Tibial nerve (tissue), 4 donors: ENCODE measurements around the gene SLC25A22. TPM values are rescaled to one million over a fixed set of nuclear protein-coding genes. Genes with fewer than 3 reads are reported as not detected.

Source experiments
- DNase-seq, 2 donors: peaks; one replicate each; pipeline ENCODE4 v3.0.0-alpha.2; 2019; ENCODE audit warnings: low spot score in 2 of 2
- H3K27ac ChIP-seq, 4 donors: fragments of 200-600 bp; sonication (generic) in 3 of 4; one replicate each; pipeline ENCODE4 v1.5.1; 2017 to 2019; ENCODE audit warnings: mild to moderate bottlenecking in 1 of 4
- H3K27me3 ChIP-seq, 2 donors: fragments of 200-600 bp; sonication (generic) in 1 of 2; one replicate each; pipeline versions ENCODE4 v1.5.1 to v1.6.0; 2017 to 2019
- H3K36me3 ChIP-seq, 3 donors: fragments of 200-600 bp; sonication (generic); one replicate each; pipeline ENCODE4 v1.5.1; 2018 to 2019
- H3K4me1 ChIP-seq, 4 donors: fragments of 200-600 bp; sonication (generic) in 3 of 4; one replicate each; pipeline ENCODE4 v1.5.1; 2017 to 2019
- H3K4me3 ChIP-seq, 4 donors: fragments of 200-600 bp; sonication (generic) in 3 of 4; one replicate each; pipeline ENCODE4 v1.5.1; 2017 to 2019; ENCODE audit warnings: mild to moderate bottlenecking in 1 of 4, moderate library complexity in 1 of 4
- H3K9me3 ChIP-seq, 4 donors: fragments of 200-600 bp; sonication (generic) in 3 of 4; one replicate each; pipeline ENCODE4 v1.5.1; 2017 to 2019
- CTCF ChIP-seq, 5 experiments: fragments of 200-600 bp in 3 of 5; fragments of 450-650 bp in 2 of 5; sonication (generic) in 3 of 5; IDR thresholded peaks; one replicate each; pipeline ENCODE4 v1.5.1; 2016 to 2019; ENCODE audit warnings: antibody characterized with exemption in 5 of 5, mild to moderate bottlenecking in 3 of 5, moderate library complexity in 2 of 5
- EP300 ChIP-seq, 2 donors: sonication (generic); formaldehyde crosslinking; IDR thresholded peaks; one replicate each; pipeline ENCODE4 v1.6.1; 2017; ENCODE audit warnings: antibody characterized with exemption in 2 of 2, mild to moderate bottlenecking in 1 of 2
- POLR2A ChIP-seq, 2 donors: fragments of 450-650 bp; IDR thresholded peaks; one replicate each; pipeline ENCODE4 v1.6.1; 2017; ENCODE audit warnings: antibody characterized with exemption in 2 of 2, mild to moderate bottlenecking in 2 of 2, moderate library complexity in 2 of 2
- WGBS, 2 donors: methylation state at CpG; one replicate each; pipeline ENCODE4 v1.1.5; 2018; 5-methylcytosine and 5-hydroxymethylcytosine counted together
- total RNA-seq, 4 donors: library from RNA; depleted of rRNA; stranded (reverse); fragments of >200 nt; gene quantifications; one replicate each; pipeline ENCODE4 v1.1.0, GENCODE V29; 2016

SLC25A22 gene
- total RNA-seq, 4 donors from 2014 or later: 8.0 to 17.5 (median 10.0) TPM

GRCh38 chr11:825366-826226 lies 27.5 kb upstream of the SLC25A22 start:
- Histone ChIP-seq H3K9me3 (no peaks in the 10 kb centered on the region), H3K4me1 (peaks cover 0 to 66% (median 48%) of the 10 kb centered on the region in 4 donors), H3K27me3 (peaks cover 0 to 49% of the 10 kb centered on the region in 2 donors), H3K27ac (no peak overlapping the region), H3K4me3 (no peak overlapping the region), H3K36me3 (peaks cover 0 to 46% (median 26%) of the 10 kb centered on the region in 3 donors)
- WGBS, 2 donors: 81 to 82% methylated on average over 9 of the region's 12 CpGs
- TF ChIP-seq CTCF (IDR thresholded peaks at IDR 0.05) (no peak), POLR2A (IDR thresholded peaks at IDR 0.05) (no peak), EP300 (IDR thresholded peaks at IDR 0.05) (no peak)
- no peak for DNase-seq

- Histone ChIP-seq H3K4me1 (peaks cover 0 to 63% (median 48%) of the 10 kb centered on the region in 4 donors), H3K36me3 (peaks cover 0 to 46% (median 26%) of the 10 kb centered on the region in 3 donors), H3K27ac (no peak overlapping the region), H3K27me3 (peaks cover 0 to 42% of the 10 kb centered on the region in 2 donors), H3K4me3 (no peak overlapping the region), H3K9me3 (no peaks in the 10 kb centered on the region)
- TF ChIP-seq CTCF (IDR thresholded peaks at IDR 0.05): no peak
- no peak for TF ChIP-seq EP300 (IDR thresholded peaks at IDR 0.05)
- no peak for TF ChIP-seq POLR2A (IDR thresholded peaks at IDR 0.05)
- 84% methylated on average over 11 of the region's 11 CpGs for WGBS, 2 donors
- DNase-seq: no peak
Observed at GRCh38 chr11:824942-825341, 26.9 kb upstream of the SLC25A22 start.

GRCh38 chr11:824292-824880 lies 26.3 kb upstream of the SLC25A22 start:
- no peaks in the 10 kb centered on the region for H3K9me3 ChIP-seq
- WGBS, 2 donors: 84 to 90% methylated on average over 3 to 40 of the region's 59 CpGs
- TF ChIP-seq CTCF (IDR thresholded peaks at IDR 0.05) (no peak), EP300 (IDR thresholded peaks at IDR 0.05) (no peak), POLR2A (IDR thresholded peaks at IDR 0.05) (no peak)
- peaks cover 0 to 57% (median 42%) of the 10 kb centered on the region in 4 donors for H3K4me1 ChIP-seq
- H3K27ac ChIP-seq: no peak overlapping the region
- peaks cover 0 to 37% of the 10 kb centered on the region in 2 donors for H3K27me3 ChIP-seq
- H3K4me3 ChIP-seq: no peak overlapping the region
- DNase-seq: no peak
- H3K36me3 ChIP-seq: peaks cover 0 to 46% (median 26%) of the 10 kb centered on the region in 3 donors

GRCh38 chr11:823441-824291 lies 25.6 kb upstream of the SLC25A22 start:
- Histone ChIP-seq H3K27me3 (peaks cover 0 to 29% of the 10 kb centered on the region in 2 donors), H3K27ac (no peak overlapping the region), H3K36me3 (peaks cover 0 to 46% (median 26%) of the 10 kb centered on the region in 3 donors), H3K4me3 (no peak overlapping the region), H3K9me3 (no peaks in the 10 kb centered on the region), H3K4me1 (peaks cover 0 to 54% (median 39%) of the 10 kb centered on the region in 4 donors)
- 83 to 88% methylated on average over 29 to 50 of the region's 53 CpGs for WGBS, 2 donors
- TF ChIP-seq CTCF (IDR thresholded peaks at IDR 0.05) (no peak), POLR2A (IDR thresholded peaks at IDR 0.05) (no peak), EP300 (IDR thresholded peaks at IDR 0.05) (no peak)
- no peak for DNase-seq
